Measurements from ENCODE around the gene UNC13B.
"Not testable (repeated sequence)": the region's sequence is repeated elsewhere in the genome, so short reads cannot be mapped to it uniquely, and the experiment has no call there.

UNC13B gene

DNA sequence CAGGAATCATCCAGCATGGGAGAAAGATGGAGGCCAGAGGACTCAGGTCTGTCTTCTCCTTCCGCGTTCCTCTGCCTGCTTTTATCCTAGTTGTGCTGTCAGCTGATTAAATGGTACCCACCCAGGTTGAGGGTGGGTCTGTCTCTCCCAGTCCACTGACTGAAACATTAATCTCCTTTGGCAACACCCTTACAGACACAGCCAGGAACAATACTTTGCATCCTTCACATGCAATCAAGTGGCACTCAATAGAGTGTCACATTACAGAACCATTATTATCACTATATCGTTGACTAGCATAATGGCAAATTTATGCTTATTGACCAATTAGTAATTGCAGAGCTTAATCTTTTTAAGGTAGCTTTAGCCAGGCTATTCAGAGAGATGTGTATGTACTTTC lies 64.8 kb downstream of the UNC13B start:
- no peak for DNase-seq (ENCODE audit: low read depth)

DNA sequence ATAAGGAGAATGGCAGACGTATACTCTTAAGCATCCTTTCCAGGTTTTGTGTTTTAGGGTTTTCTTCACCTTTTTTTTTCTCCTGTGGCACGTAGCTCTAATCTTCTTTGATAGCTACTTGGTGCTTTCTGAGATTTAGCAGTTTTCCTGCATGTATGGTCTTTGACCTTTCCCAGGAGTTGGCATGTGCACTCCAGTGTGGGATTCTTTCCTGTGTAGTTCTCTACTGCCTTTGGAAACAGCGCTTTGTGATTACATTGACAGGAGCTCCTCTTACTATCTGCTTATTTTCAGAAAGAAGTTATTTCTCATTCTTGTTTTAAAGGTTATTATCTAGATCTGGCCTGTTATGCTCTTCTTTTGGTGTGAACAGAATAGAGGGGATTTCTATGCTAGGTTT lies 65.5 kb downstream of the UNC13B start:
- DNase-seq (ENCODE audit: low read depth), result no peak

DNA sequence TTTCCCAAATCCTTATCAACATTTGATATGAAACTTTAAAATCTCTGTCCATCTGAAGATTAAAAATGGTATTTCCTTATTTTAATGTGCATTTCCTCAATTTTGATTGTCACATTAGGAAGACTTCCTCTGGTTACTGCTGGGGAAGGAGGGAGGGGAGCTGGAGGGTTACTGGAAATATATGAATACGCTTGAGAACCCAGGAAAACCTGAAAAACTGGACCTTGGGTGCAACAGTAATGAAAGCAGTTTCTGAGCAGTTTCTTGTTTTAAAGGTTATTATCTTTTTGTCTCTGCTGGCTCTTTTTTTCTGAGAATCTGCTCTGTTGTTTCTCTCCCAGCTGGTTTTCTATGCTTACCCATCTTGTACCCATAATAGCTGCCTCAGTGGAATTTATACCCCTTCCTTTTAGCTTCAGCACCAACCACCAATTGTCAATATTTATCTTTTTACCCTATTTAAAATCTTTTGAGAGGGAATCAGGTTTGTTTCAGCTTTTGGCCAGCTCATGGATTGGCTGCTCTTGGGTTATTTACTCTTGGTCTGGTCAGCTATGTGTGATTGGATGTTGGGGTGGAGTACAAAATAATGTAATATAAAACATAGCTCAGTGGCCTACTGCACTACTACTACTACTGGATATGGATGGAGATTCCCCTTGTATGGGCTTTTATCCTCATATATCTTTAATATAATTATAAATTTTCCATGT lies 67.4 kb downstream of the UNC13B start:
- DNase-seq (ENCODE audit: low read depth), result no peak

DNA sequence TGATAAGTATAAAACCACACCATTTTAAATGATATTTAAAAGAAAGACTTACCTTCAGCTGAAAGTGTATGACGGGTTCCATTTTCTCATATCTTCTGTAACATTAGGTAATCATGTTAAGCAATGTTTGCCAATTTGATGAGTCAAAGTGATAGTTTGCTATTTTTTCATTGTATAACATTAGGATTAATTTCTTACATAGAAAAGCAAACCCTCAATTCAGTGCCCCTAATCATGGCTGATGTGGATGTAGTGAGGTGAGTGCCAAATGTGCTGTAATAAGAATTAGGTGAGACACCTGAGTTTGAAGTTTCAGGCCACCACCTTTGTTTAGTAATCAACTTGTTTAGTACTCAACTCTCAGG lies 68.0 kb downstream of the UNC13B start:
- no peak for DNase-seq (ENCODE audit: low read depth)

DNA sequence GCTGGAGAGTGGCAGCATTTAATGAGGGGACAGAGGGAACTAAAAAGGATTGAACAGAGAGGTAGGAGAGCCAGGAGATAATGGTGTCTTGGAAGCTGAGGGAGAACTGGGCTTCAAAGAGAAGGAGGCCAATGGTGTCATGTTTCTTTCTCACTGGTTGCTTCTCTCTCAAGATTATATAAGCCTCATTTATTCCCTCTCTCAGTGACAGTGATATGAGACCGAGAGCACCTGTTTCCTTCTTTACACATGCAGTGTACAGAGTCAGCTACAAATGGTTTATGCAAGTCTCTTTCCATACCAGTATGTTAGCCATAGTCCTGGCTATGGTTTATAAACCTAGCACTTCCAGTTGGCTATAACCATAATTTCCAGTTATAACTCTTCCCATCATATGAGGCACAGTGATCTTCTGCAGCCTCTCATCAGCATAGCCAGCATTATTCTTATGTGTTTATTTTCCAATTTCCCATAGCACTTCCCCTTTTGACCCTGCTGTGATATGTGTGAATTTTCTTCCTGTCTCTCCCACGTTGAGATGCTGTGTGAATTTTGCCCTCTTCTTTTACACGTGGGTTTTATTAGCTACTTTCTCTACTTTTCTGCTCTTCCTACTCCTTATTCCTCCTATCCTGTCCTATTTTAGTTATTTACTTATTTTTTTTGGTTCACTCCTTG lies 71.2 kb downstream of the UNC13B start:
- no peak for DNase-seq (ENCODE audit: low read depth)

DNA sequence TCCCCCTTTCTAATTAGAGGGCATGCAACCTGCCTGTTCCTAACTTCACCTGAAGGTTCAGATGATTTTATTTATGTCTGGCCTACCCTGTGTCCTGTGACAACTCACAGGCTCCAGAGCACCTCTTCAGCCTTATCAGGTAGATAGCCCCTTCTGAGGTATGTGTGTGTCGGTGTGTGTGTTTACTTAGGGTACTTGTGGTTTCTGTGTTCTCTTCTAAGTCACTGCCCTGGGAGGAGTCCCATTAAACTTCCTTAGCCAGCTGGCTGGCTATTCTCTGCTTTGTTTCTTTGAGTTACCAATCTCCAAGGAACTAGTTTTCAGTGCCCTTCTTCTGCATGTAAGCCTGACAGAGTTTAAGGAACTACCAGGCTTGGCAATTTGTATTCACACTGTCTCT lies 74.9 kb downstream of the UNC13B start:
- no peak for DNase-seq (ENCODE audit: low read depth)

DNA sequence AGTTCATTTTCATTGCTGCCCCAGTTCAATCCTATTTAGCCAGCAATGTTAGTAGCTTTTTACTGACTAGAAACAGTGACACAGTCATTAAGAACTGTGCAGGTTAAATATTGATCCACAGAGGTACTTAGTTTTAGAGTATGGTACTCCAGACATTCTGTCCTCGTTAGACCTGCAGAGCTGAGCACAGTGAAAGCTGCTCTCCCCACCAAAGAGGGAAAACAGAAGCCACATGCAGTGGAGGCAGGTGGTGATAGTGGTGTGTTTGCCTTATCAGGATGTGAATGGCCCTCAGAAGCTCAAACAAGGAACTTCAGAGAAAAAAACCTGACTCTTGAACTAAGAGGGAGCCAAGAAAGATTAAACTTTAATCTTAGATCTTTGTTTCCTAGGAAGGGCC lies 75.5 kb downstream of the UNC13B start:
- DNase-seq (ENCODE audit: low read depth), result no peak

DNA sequence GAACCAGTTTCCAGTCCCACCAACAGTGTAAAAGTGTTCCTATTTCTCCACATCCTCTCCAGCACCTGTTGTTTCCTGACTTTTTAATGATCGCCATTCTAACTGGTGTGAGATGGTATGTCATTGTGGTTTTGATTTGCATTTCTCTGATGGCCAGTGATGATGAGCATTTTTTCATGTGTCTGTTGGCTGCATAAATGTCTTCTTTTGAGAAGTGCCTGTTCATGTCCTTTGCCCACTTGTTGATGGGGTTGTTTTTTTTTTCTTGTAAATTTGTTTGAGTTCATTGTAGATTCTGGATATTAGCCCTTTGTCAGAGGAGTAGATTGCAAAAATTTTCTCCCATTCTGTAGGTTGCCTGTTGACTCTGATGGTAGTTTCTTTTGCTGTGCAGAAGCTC lies 84.1 kb downstream of the UNC13B start:
- DNase-seq (ENCODE audit: low read depth), result not testable (repeated sequence)

DNA sequence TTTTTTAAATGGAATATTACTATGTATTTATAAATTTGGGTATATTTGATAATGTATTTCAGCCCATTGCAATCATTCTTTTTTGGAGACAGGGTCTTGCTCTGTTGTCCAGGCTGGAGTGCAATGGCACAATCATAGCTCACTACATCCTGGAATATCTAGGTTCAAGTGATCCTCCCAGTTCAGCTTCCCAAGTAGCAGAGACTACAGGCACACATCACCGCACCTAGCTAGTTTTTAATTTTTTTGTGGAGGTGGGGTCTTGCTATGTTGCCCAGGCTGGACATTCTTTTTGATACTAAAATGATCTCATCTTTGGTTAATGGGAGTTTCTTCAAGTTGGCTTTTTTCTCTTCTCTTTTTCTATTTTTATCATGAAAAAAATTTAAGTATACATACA lies 91.3 kb downstream of the UNC13B start:
- no peak for DNase-seq (ENCODE audit: low read depth)

DNA sequence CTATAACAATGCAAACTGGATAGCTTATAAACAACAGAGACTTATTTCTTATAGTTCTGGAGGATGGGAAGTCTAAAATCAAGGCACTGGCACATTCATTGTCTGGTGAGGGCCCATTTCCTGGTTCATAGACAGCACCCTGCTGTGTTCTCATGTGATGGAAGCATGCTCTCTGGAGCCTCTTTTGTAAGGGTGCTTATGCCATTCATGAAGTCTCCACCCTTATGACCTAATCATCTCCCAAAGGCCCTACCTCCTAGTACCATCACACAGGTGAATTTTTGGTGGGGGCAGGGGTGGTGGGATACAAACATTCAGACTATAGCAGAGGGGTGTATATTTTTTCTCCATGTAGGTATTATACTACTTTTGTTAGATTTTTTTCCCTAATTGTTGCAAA lies 92.4 kb downstream of the UNC13B start:
- DNase-seq (ENCODE audit: low read depth), result no peak

DNA sequence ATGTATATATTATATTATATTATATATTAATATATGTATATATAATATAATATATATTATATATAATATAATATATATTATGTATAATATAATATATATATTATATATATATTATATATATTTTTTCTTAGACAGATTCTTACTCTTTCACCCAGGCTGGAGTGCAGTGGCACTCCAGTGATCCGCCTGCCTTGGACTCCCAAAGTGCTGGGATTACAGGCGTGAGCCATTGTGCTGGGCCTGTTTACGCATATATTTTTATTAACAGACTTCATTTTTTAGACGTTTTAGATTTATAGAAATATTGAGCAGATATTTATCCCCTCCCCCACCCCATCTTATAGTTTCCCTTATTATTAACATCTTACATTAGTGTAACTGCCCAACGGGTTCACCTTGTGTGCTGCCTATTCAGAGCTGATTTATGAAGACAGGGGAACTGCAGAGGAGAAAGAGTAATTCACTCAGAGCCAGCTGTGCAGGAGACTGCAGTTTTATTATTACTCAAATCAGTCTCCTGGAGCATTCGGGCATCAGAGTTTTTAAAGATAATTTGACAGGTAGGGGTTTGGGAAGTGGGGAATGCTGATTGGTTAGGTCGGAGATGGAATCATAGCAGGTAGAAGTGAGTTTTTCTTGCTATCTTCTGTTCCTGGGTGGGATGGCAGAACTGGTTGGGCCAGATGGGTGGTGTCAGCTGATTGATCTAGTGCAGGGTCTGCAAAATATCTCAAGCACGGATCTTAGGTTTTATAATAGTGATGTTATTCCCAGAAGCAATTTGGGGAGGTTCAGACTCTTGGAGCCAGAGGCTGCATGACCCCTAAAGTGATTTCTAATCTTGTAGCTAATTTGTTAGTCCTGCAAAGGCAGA lies 93.4 kb downstream of the UNC13B start:
- DNase-seq (ENCODE audit: low read depth), result no peak

DNA sequence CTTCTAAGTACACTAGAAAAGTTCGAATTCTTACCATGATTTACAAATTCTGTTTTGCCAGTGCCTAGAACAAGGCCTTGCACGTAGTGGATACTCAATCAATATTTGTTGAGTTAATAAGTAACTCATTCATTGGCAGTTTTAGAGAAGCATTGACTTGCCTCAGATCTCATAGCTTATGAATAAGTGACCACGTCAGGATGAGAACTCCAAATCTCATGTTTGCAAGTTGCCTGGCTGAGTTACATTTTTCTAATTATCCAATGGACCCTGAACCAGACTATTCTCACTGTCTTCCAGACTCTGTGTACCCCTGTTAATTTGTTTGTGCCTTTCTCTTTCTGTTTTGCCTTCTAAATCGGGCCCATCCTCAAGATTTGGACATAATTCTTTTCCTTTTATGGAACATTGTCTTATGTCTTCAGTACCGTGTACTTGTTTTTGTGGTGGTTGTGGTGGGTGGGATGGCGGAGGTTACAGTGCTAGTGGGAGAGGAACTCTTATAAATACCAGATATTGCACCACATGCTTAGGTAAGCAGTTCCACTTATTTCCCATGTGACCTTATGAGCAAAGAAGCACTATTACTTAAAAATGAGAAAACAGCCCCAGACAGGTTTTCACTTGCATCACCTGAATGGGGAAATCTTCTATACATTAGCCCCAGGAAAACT lies 96.3 kb downstream of the UNC13B start:
- DNase-seq (ENCODE audit: low read depth), result no peak

DNA sequence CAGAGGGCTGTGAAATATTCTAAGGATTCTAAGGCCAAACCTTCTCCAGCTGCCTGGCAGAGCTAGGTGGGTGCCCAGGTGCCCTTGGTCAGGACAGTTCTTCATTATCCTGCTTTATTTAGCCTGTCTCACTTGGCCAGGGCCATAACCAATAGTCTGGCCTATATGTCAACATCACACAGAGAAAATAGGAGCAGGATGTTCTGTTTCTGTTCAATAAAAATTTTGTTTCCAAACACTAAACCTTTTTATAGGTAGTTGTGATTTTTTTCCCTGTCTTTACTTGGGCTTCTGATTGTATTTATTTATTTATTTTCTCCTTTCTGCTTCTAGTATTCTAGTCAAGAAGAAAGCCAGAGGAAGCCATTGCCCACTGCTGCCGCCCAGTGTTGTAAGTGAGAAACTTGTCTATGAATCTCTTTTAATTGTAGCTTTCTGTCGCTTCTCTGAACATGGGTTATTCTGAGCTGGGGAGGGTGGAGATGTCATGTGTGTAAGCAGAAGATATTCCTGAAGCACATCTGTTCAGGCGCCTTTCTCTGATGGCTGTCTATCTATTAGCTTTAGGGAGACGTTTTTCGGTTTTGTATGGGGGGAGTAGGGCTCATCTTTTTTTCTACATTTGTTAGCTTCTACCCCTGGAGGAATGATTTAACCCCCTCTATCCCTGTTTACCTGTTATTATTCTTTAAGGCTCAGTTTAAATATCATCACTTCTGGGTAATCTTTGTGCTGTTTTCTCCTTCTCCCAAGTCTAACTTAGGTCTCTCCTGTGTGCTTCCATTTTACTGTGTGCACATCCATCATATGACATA lies 97.1 kb downstream of the UNC13B start:
- DNase-seq (ENCODE audit: low read depth), result peak; percentile 70

DNA sequence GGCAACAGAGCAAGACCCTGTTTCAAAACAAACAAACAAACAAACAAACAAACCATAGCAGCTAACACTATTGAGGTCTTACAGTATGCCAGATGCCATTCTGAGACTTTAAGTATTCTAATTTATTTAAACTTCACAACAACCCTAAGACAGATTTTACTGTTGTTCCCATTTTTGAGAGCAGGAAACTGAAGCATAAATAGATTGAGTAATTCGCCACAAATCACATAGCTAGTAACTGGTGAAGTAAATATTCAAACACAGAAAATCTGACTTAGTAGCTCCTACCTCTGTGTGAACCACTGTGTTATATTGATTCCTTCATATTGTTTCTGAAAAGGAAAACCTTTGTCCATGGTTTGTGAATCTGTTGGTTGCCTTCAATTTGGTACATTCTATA lies 98.4 kb downstream of the UNC13B start:
- DNase-seq (ENCODE audit: low read depth), result no peak

DNA sequence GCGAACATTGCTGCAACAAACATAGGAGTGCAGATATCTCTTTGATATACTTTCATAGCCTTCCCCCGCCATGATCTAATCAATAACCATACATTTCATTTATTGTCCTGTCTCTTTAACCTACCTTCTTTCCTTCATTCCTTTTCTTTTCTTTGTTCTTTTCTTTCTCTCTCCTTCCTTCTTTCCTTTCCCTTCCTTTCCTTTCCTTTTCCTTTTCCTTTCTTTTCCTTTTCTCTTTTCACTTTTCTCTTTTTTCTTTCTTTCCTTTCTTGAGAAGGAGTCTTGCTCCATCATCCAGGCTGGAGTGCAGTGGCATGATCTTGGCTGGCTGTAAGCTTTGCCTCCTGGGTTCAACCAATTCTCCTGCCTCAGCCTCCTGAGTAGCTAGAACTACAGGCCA lies 100.3 kb downstream of the UNC13B start:
- no peak for DNase-seq (ENCODE audit: low read depth)

DNA sequence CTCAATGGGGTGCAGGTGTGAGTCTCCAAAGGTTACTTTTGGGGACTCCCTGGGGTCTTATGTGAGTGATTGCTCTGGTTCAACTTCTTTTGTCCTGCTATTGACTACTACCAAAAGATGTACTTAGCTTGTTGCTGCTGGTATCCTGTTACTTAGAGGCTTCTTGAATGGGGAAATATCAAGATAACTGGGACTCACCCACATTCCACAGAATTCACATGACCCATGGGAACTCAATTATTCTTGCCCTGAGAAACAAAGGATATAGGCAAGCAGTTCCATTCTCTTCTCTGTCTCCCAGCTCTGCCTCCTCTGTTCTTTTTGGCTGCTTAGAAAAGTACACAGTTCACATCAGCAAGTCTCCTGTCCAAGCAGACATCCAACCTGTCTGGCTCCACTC lies 105.9 kb downstream of the UNC13B start:
- no peak for DNase-seq (ENCODE audit: low read depth)

DNA sequence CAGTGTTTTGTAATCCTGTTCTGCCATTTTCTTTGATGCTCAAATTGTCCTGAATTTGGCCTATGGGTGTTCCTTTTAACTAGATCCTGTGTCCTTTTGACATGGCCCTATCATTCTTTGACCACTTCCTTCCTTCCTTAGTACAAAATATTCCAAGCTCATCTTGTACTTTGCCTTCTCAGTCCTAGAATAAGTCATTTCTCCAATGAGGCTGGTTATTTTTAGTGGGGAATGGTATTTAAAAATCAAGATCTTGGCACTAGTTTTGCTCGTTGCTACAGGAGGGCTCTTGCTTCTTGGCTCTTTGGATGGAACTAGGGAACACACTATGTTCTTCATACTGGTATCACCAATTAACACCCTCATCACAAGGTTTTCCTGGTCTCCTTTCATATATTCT lies 108.1 kb downstream of the UNC13B start:
- DNase-seq (ENCODE audit: low read depth), result no peak

DNA sequence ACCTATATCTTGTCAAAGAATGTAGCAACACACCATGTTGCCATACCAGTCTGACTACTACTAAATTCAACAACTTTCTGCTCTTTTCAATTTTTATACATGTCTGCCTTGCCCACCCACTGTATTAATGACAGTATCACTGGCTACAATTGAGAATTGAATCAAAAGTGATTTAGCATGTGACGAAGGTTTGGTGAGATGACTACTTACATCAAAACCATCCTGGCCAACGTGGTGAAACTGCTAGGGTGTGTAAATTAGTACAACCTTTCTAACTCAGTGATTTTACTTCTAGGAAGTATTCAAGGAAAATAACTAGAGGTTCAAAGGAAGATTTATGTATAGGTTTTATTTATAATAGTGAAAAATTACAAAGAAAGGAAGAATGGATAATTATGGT lies 109.8 kb downstream of the UNC13B start:
- no peak for DNase-seq (ENCODE audit: low read depth)

DNA sequence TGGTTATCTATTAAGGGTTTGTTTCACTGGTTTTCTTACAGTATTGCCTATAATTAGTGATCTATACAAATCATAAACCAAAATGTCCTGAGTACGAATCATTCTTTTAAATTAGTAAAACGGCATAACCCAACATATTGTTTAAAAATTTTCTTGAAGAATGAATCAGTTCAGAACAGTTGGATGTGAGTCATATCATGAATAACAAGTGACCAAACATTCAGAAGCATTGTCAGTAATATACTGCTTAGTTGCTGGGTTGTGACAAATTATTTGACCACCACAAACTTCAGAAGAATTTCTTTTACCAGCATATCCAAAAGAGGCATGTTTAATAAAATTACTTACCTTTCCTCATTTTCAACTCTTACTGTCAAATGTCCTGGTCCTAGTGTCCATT lies 111.2 kb downstream of the UNC13B start:
- no peak for DNase-seq (ENCODE audit: low read depth)

DNA sequence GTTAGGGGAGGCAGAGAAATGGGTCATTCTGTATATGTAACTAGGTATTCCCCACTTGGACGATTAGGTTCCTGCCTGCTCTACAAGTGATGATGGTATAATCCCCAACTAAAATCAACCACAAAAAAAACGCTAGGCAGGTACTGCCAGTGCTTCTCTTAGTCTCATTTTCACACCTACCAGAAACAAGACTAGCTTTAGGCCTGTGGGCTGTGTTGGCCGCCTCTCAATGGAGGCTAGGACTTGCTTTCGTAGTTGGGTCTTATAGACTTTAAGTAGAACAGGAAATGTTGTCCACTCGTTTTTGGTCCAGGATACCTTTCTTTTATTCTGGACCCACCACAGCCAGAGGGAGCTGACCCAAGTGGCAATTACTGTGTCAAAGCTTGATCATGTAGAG lies 111.8 kb downstream of the UNC13B start:
- no peak for DNase-seq (ENCODE audit: low read depth)

DNA sequence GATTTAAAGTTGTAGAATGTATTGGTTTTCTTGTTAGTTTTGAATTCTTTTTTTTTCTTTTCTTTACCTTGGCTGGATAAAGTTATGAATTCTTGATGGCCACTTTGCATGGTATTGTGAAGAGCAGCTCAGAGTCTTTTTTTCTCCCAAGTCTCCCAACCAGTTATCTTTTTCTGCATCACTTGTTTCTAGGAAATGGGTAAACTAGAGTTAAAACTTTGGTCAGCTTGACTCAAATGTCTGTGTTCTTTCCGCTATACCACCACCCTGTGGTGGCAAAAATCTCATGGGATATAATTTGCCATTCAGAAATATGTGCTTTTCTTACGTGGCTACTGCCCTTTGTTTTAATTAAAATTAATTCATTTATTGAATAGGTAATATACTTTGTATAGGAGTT lies 113.2 kb downstream of the UNC13B start:
- DNase-seq (ENCODE audit: low read depth), result no peak

DNA sequence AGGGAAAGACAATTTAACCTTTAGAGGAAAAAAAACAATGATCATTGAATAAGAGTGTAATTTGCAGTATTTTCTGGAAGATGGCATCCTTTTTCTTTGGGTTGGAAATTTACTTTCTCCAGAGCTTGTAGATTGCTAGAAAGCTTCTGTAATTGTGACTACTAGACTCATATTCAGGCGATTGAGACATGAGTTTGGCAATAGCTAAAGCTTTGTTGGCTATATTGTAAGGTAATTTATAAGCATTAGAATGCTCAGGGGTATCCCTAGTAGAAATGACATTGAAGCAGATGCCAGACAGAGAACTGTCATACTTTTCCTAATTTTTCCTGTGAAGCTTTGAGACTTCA lies 115.3 kb downstream of the UNC13B start:
- DNase-seq (ENCODE audit: low read depth), result peak; percentile 58

All from fibroblast of gingiva (primary cell).